GM12892 (cell line): ENCODE results near the gene TRPM3.

ENCODE experiments used
- POLR2A ChIP-seq: IDR thresholded peaks from 2 replicates; pipeline ENCODE4 v1.6.1; 2011; ENCODE audit warnings: low read depth, low read length, control low read depth
- POLR2AphosphoS5 ChIP-seq: IDR thresholded peaks from 2 replicates; pipeline ENCODE4 v1.6.1; 2011; ENCODE audit warnings: low read depth, low read length, control low read depth
- TAF1 ChIP-seq: IDR thresholded peaks from 2 replicates; pipeline ENCODE4 v1.6.1; 2011; ENCODE audit warnings: low read depth, mild to moderate bottlenecking, control low read depth, low read length, borderline replicate concordance

DNA sequence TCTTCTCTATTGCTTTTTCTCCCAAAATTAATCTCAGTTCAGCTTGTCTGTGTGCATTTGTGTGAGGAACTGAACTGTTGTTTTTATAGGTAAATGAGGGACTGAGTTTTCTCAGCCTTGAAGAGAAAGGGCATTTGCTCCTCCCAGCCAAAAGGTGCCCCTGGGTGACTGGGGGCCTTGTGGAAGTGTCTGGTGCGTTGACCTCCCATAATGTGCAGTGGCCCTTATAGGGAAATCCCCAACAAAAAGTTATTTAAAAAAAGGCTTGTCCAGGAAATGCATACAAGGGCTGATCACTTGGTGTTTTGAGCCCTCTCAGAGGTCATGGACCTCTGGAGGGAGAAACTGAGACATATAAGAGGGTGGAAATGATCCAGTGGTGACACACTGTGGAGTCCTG lies 467.3 kb downstream of the TRPM3 start:
- TF ChIP-seq POLR2A, result no peak
- TF ChIP-seq POLR2AphosphoS5, result no peak
- TF ChIP-seq TAF1, result no peak
